Body of pancreas (tissue), 4 donors: ENCODE data around the gene DEK.
"Not testable (repeated sequence)": the region's sequence is repeated elsewhere in the genome, so short reads cannot be mapped to it uniquely, and the experiment has no call there.

ENCODE experiments used
- CTCF ChIP-seq, 7 experiments: fragments of 450-650 bp in 4 of 7; fragments of 200-600 bp in 3 of 7; sonication (generic) in 3 of 7; IDR thresholded peaks; one replicate each; pipeline ENCODE4 v1.5.1; 2016 to 2019; ENCODE audit warnings: antibody characterized with exemption in 7 of 7
- POLR2A ChIP-seq, 3 donors: fragments of 450-650 bp; IDR thresholded peaks; one replicate each; pipeline ENCODE4 v1.6.1; 2016; ENCODE audit warnings: antibody characterized with exemption in 3 of 3, mild to moderate bottlenecking in 2 of 3

GRCh38 chr6:18176198-18176597, 88.1 kb downstream of the DEK start:
- TF ChIP-seq CTCF, POLR2A (IDR thresholded peaks at IDR 0.05): not testable (repeated sequence)
